Endodermal cell (in vitro differentiated cells): Measurements from ENCODE around the gene TIPIN. TPM values are rescaled to one million over a fixed set of nuclear protein-coding genes. Genes with fewer than 3 reads are reported as not detected.

Experiments used
- DNase-seq: peaks from one replicate; pipeline ENCODE4 v3.0.0-alpha.2; 2017
- H3K27ac ChIP-seq: 2 replicates; pipeline ENCODE4 v1.5.1; 2013; ENCODE audit warnings: mild to moderate bottlenecking, low read depth, low read length, moderate library complexity
- H3K27me3 ChIP-seq: 2 replicates; pipeline ENCODE4 v1.6.1; 2013; ENCODE audit warnings: mild to moderate bottlenecking, low read length, moderate library complexity; ENCODE audit not compliant: insufficient read depth, control insufficient read depth, poor library complexity, severe bottlenecking
- H3K36me3 ChIP-seq: 2 replicates; pipeline ENCODE4 v1.7.0; 2013; ENCODE audit warnings: mild to moderate bottlenecking, low read length, moderate library complexity; ENCODE audit not compliant: control insufficient read depth, insufficient read depth
- H3K4me1 ChIP-seq: one replicate; pipeline ENCODE4 v1.7.0; 2013; ENCODE audit warnings: low read length; ENCODE audit not compliant: control insufficient read depth, insufficient read depth
- H3K4me3 ChIP-seq: 2 replicates; pipeline ENCODE4 v1.5.1; 2013; ENCODE audit warnings: mild to moderate bottlenecking, low read length, moderate library complexity
- H3K9ac ChIP-seq: 2 replicates; pipeline ENCODE4 v1.6.1; 2013; ENCODE audit warnings: mild to moderate bottlenecking, low read length, moderate library complexity; ENCODE audit not compliant: poor library complexity, severe bottlenecking; ENCODE audit errors: extremely low read depth
- H3K9me3 ChIP-seq: 2 replicates; pipeline ENCODE4 v1.6.1; 2013; ENCODE audit warnings: mild to moderate bottlenecking, low read length, moderate library complexity; ENCODE audit not compliant: control insufficient read depth
- H3K27ac Mint-ChIP-seq: 2 replicates; pipeline ENCODE4 v1.8.0; 2020; ENCODE audit warnings: mixed read lengths
- H3K27me3 Mint-ChIP-seq: 2 replicates; pipeline ENCODE4 v1.8.0; 2021; ENCODE audit warnings: mild to moderate bottlenecking, mixed read lengths; ENCODE audit not compliant: insufficient read depth
- H3K36me3 Mint-ChIP-seq: 2 replicates; pipeline ENCODE4 v1.8.0; 2020; ENCODE audit warnings: low read depth, mixed read lengths
- H3K4me1 Mint-ChIP-seq: 2 replicates; pipeline ENCODE4 v1.8.0; 2020; ENCODE audit warnings: mixed read lengths
- H3K4me3 Mint-ChIP-seq: 2 replicates; pipeline ENCODE4 v1.8.0; 2020; ENCODE audit warnings: mild to moderate bottlenecking, moderate library complexity, mixed read lengths
- H3K9me3 Mint-ChIP-seq: 2 replicates; pipeline ENCODE4 v1.8.0; 2020; ENCODE audit warnings: mild to moderate bottlenecking, mixed read lengths
- WGBS, 2 experiments: methylation state at CpG; one replicate each; pipeline versions ENCODE4 v1.1.5 to v1.1.7; 2013; ENCODE audit warnings: missing lambda C conversion rate in 2 of 2, mixed read lengths in 1 of 2; ENCODE audit not compliant: insufficient coverage in 1 of 2, insufficient read length in 1 of 2; 5-methylcytosine and 5-hydroxymethylcytosine counted together
- total RNA-seq, 2 donors: library from RNA; stranded (reverse); fragmentation: NEBNext Ultra II Directional in 1 of 2; extraction: Animal tissue kit (Norgen Biotek cat#: 25700) in 1 of 2; gene quantifications; 2 replicates in 1 of 2; 3 replicates in 1 of 2; pipeline ENCODE4 v1.2.1, GENCODE V29; 2021
- TF ChIP-seq, protein P1 (sequence below): fragments of 200-600 bp; sonication (generic); conservative IDR thresholded peaks from 2 replicates; pipeline ENCODE4 v1.5.0; 2021; ENCODE audit warnings: antibody characterized with exemption, mild to moderate bottlenecking

The TIPIN gene
- total RNA-seq, 2 donors from 2014 or later = 19.7 to 25.5 TPM

GRCh38 chr15:66292571-66293418, 63.7 kb downstream of the TIPIN start:
- Histone ChIP-seq H3K27me3 (no peaks in the 10 kb centered on the region), H3K9me3 (no peaks in the 10 kb centered on the region), H3K4me1 (peaks cover 6% of the 10 kb centered on the region), H3K36me3 (peaks cover 1% of the 10 kb centered on the region), H3K9ac (no peak overlapping the region), H3K4me3 (peak overlapping the region; percentile 74), H3K27ac (no peak overlapping the region)
- H3K27me3 Mint-ChIP-seq = peaks cover 3% of the 10 kb centered on the region
- DNase-seq = no peak
- peaks cover 10% of the 10 kb centered on the region for H3K36me3 Mint-ChIP-seq
- H3K4me1 Mint-ChIP-seq = peaks cover 22% of the 10 kb centered on the region
- TF ChIP-seq, protein P1, sequence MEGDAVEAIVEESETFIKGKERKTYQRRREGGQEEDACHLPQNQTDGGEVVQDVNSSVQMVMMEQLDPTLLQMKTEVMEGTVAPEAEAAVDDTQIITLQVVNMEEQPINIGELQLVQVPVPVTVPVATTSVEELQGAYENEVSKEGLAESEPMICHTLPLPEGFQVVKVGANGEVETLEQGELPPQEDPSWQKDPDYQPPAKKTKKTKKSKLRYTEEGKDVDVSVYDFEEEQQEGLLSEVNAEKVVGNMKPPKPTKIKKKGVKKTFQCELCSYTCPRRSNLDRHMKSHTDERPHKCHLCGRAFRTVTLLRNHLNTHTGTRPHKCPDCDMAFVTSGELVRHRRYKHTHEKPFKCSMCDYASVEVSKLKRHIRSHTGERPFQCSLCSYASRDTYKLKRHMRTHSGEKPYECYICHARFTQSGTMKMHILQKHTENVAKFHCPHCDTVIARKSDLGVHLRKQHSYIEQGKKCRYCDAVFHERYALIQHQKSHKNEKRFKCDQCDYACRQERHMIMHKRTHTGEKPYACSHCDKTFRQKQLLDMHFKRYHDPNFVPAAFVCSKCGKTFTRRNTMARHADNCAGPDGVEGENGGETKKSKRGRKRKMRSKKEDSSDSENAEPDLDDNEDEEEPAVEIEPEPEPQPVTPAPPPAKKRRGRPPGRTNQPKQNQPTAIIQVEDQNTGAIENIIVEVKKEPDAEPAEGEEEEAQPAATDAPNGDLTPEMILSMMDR = no peak
- no peaks in the 10 kb centered on the region for H3K9me3 Mint-ChIP-seq
- peak overlapping the region; percentile 74 for H3K4me3 Mint-ChIP-seq
- H3K27ac Mint-ChIP-seq = peak overlapping the region; percentile 75
- 56 to 67% methylated on average over 13 to 22 of the region's 22 CpGs for WGBS, 2 experiments

GRCh38 chr15:66291816-66292570, 64.5 kb downstream of the TIPIN start:
- 71 to 85% methylated on average over 2 to 6 of the region's 6 CpGs for WGBS, 2 experiments
- H3K9ac ChIP-seq = no peak overlapping the region

GRCh38 chr15:66290518-66290917, 66.0 kb downstream of the TIPIN start:
- TF ChIP-seq, protein P1 = no peak
- H3K27ac ChIP-seq = no peak overlapping the region
- peaks cover 18% of the 10 kb centered on the region for H3K4me1 Mint-ChIP-seq
- no peaks in the 10 kb centered on the region for H3K36me3 Mint-ChIP-seq
- DNase-seq = no peak
- H3K9me3 ChIP-seq = no peaks in the 10 kb centered on the region
- peaks cover 6% of the 10 kb centered on the region for H3K4me1 ChIP-seq
- H3K4me3 Mint-ChIP-seq = no peak overlapping the region
- H3K36me3 ChIP-seq = no peaks in the 10 kb centered on the region
- no peak overlapping the region for H3K4me3 ChIP-seq
- no peak overlapping the region for H3K27ac Mint-ChIP-seq
- H3K9me3 Mint-ChIP-seq = no peaks in the 10 kb centered on the region
- H3K27me3 ChIP-seq = no peaks in the 10 kb centered on the region
- peaks cover 3% of the 10 kb centered on the region for H3K27me3 Mint-ChIP-seq
- no peak overlapping the region for H3K9ac ChIP-seq

More at GRCh38 chr15:66291816-66292570, 64.5 kb downstream of the TIPIN start:
- no peak overlapping the region for H3K27ac ChIP-seq
- H3K27me3 Mint-ChIP-seq = peaks cover 3% of the 10 kb centered on the region
- peak overlapping the region; percentile 74 for H3K4me3 Mint-ChIP-seq
- H3K4me3 ChIP-seq = no peak overlapping the region
- H3K27me3 ChIP-seq = no peaks in the 10 kb centered on the region
- H3K4me1 Mint-ChIP-seq = peaks cover 18% of the 10 kb centered on the region
- H3K36me3 ChIP-seq = no peaks in the 10 kb centered on the region
- TF ChIP-seq, protein P1 = no peak
- no peaks in the 10 kb centered on the region for H3K9me3 Mint-ChIP-seq
- H3K36me3 Mint-ChIP-seq = peaks cover 6% of the 10 kb centered on the region
- peak overlapping the region; percentile 52 for H3K27ac Mint-ChIP-seq
- no peaks in the 10 kb centered on the region for H3K9me3 ChIP-seq
- peaks cover 6% of the 10 kb centered on the region for H3K4me1 ChIP-seq
- DNase-seq = no peak
